GM19043 (cell line): ENCODE data around the gene NME4.
"Not testable (repeated sequence)": the region's sequence is repeated elsewhere in the genome, so short reads cannot be mapped to it uniquely, and the experiment has no call there.

Experiments
- ATAC-seq: cut with Tn5 transposase; IDR thresholded peaks from one replicate; pipeline ENCODE4 v1.9.1; 2021; ENCODE audit warnings: low read depth; ENCODE audit not compliant: unreplicated experiment

Gene NME4

GRCh38 chr16:396199-396598, 800 bp upstream of the NME4 start:
- no peak for ATAC-seq

GRCh38 chr16:396605-397004, 394 bp upstream of the NME4 start:
- no peak for ATAC-seq

- ATAC-seq: no peak
These were observed 835 bp downstream of the NME4 start for GRCh38 chr16:397736-398332.

- no peak for ATAC-seq
These were observed 1.8 kb downstream of the NME4 start for GRCh38 chr16:398561-399339.

GRCh38 chr16:399340-400019, 2.5 kb downstream of the NME4 start:
- no peak for ATAC-seq

- ATAC-seq: no peak
These were observed 3.1 kb downstream of the NME4 start for GRCh38 chr16:400061-400591.

GRCh38 chr16:401468-402348, 4.7 kb downstream of the NME4 start, which contains the start of gene DECR2:
DECR2 (plus strand) TSS chr16:401885; CDS start chr16:401964, 79 bp downstream.
- no peak for ATAC-seq

GRCh38 chr16:404971-405486, 8.0 kb downstream of the NME4 start:
- ATAC-seq: no peak

GRCh38 chr16:405548-406506, 8.8 kb downstream of the NME4 start:
- ATAC-seq: no peak

- ATAC-seq: no peak
These were observed 10.3 kb downstream of the NME4 start for GRCh38 chr16:407253-407652.

GRCh38 chr16:410516-411178, 13.6 kb downstream of the NME4 start:
- ATAC-seq: no peak

GRCh38 chr16:411576-412265, 14.7 kb downstream of the NME4 start:
- no peak for ATAC-seq

GRCh38 chr16:414395-415169, 17.6 kb downstream of the NME4 start:
- no peak for ATAC-seq

GRCh38 chr16:415170-415498, 18.1 kb downstream of the NME4 start:
- not testable (repeated sequence) for ATAC-seq

- not testable (repeated sequence) for ATAC-seq
These were observed 25.2 kb downstream of the NME4 start for GRCh38 chr16:422179-422578.

GRCh38 chr16:424033-424622, 27.1 kb downstream of the NME4 start:
- ATAC-seq: no peak

GRCh38 chr16:424623-425081, 27.7 kb downstream of the NME4 start:
- ATAC-seq: no peak
